Measurements from ENCODE around the gene REP15. TPM values are rescaled to one million over a fixed set of nuclear protein-coding genes. Genes with fewer than 3 reads are reported as not detected.
"Not testable (repeated sequence)": the region's sequence is repeated elsewhere in the genome, so short reads cannot be mapped to it uniquely, and the experiment has no call there.

REP15 gene
- total RNA-seq, 1 donor from 2014 or later, result 3.3 TPM

DNA sequence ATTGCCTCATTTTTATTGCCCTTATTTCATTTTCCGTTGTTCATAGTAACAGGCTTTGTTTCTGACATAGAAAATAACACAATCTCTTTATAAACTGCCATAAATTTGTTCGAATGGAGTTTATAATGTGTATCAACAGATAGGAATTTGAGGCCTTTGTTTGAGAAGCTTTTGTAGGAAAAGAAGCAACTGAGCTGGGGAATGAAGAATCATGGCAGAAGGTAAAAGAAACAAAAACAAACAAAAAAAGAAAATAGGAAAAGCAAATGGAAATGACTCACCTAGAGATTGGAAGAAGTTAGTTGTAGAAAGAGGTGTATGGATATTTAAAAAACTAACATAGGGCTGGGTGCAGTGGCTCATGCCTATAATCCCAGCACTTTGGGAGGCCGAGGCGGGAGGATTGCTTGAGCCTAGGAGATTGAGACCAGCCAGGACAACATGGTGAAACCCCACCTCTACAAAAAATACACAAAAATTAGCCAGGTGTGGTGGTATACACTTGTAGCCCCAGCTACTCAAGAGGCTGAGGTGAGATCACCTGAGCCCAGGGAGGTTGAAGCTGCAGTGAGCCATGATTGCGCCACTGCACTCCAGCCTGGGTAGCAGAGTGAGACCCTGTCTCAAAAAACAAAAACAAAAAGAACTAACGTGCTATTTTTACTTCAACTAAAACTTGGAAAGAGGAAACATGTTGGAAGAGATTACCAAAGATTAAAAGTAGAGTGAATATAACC, 523 bp upstream of the REP15 start:
- no peak for DNase-seq (ENCODE audit: extremely low read depth, low read depth, low spot score)

DNA sequence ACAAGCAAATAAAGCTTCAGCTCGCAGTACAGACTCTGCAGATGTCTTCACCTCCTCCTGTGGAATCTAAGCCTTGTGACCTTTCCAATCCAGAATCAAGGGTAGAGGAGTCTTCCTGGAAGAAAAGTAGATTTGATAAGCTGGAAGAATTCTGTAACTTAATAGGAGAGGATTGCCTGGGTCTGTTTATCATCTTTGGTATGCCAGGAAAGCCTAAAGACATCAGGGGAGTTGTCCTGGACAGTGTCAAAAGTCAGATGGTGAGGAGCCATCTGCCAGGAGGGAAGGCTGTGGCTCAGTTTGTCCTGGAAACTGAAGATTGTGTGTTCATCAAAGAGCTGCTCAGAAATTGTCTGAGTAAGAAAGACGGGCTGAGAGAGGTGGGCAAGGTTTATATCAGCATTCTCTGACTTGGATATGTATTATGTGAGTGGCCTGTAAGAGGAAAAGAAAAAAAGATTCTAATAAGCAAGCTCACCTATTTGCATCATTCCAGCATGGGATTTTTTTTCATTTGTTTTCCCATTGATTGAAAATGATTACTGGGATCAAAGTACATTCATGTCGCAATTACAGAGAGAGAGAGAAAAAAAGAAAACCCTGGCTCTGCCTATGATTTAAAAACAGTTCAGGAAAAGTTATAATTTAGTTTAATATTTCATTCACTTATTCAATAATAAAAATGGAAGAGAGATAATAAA, 767 bp downstream of the REP15 start:
- DNase-seq (ENCODE audit: extremely low read depth, low read depth, low spot score), result no peak

DNA sequence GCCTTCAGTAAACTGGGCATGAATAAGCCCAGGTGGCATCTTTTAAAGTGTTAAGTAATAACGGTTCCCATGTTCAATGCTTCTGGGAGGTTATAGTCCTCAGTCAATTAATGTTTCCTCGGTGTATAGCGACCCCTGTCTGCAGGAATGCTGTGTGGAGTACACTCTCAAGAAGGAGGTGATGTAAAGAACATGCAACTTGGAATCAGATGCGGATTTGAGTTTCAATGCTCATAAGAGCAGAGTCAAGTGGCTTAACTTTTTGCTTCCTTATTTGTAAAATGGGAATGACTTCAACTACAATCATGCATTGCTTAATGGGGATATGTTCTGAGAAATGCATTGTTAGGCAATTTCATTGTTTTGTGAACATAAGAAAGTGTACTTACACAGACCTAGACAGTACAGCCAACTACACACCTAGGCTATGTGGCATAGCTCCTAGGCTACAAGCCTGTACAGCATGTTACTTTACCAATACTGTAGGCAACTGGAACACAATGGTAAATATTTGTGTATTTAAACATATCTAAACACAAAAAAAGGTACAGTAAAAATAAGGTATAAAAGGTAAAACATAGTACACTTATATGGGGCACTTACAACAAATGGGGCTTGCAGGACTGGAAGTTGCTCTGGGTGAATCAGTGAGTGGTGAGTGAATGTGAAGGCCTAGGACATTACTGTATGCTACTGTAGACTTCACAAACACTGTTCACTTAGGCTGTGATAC, 7.6 kb downstream of the REP15 start:
- peak; percentile 80 for DNase-seq (ENCODE audit: extremely low read depth, low read depth, low spot score)

- DNase-seq (ENCODE audit: extremely low read depth, low read depth, low spot score), result no peak
Observed at GRCh38 chr12:27705263-27705662, 9.0 kb downstream of the REP15 start.

- no peak for DNase-seq (ENCODE audit: extremely low read depth, low read depth, low spot score)
Observed at GRCh38 chr12:27707216-27707615, 11.0 kb downstream of the REP15 start.

- no peak for DNase-seq (ENCODE audit: extremely low read depth, low read depth, low spot score)
Observed at GRCh38 chr12:27709212-27709931, 13.1 kb downstream of the REP15 start.

- peak; percentile 55 for DNase-seq (ENCODE audit: extremely low read depth, low read depth, low spot score)
Observed at GRCh38 chr12:27709932-27710591, 13.8 kb downstream of the REP15 start.

- peak; percentile 50 for DNase-seq (ENCODE audit: extremely low read depth, low read depth, low spot score)
Observed at GRCh38 chr12:27710592-27711316, 14.5 kb downstream of the REP15 start, which contains the start of gene MRPS35. TSS of gene MRPS35 (plus strand) at chr12:27710832. CDS start at chr12:27710844, 12 bp downstream.

GRCh38 chr12:27711317-27711682, 15.1 kb downstream of the REP15 start:
- DNase-seq (ENCODE audit: extremely low read depth, low read depth, low spot score), result no peak

- no peak for DNase-seq (ENCODE audit: extremely low read depth, low read depth, low spot score)
Observed at GRCh38 chr12:27711967-27712366, 15.7 kb downstream of the REP15 start.

DNA sequence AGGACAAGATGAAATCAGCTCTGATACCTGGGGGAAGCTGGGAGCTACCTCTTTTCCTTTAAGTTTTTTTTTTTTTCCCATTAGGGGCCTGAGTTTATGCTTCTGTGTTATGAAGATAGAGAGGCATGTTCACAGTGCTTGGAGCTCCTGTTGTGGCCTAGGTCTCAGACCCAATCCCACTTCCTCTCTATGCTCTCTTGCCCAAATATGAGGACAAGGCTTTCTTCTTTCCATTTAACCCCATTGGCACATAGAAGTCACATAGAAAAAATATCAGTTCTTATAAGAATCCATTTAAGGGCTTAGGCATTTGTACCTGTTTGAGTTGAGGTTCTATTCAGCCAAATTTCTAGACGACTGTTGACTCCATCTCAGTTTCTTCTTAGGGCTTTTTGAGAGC, 27.0 kb downstream of the REP15 start:
- DNase-seq (ENCODE audit: extremely low read depth, low read depth, low spot score), result no peak

GRCh38 chr12:27730097-27730588, 33.9 kb downstream of the REP15 start:
- DNase-seq (ENCODE audit: extremely low read depth, low read depth, low spot score), result no peak

DNA sequence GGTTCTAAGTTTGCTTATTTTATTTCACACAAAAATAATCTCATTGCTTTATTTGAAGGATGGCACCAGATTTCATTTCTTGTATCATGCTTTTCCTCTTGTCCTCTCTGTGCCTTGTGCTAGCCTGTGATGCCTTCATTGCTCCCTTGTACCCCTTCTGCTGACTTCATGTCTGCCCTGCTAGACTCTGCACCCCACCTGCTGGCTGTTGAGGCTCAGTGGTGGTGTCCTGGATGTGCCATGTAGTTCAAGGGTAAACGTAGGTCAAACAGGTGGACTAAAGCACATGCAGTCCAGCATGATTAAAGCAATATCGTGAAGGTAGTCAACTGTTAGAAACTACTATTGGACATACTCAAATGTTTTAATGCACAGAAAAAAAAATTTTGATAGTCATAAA, 36.0 kb downstream of the REP15 start:
- no peak for DNase-seq (ENCODE audit: extremely low read depth, low read depth, low spot score)

GRCh38 chr12:27733052-27733656, 36.9 kb downstream of the REP15 start:
- no peak for DNase-seq (ENCODE audit: extremely low read depth, low read depth, low spot score)

DNA sequence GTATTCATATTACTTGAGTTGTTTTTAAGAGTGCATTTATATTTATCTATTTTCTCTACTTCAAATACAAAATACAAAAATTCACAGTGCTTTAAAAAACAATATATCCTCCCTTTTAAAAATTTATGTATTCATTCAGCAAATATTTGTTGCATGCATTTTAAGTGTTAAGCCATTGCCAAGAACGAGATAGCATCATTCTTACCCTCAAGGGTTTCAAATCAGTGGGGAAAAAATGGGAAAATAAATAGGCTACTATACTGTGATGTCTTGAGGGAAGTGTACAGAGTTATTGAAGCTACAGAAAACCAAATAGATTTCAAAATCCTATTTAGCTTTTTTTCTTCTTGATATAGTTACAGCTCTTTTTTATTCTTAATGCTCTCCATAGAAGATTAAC, 37.5 kb downstream of the REP15 start:
- DNase-seq (ENCODE audit: extremely low read depth, low read depth, low spot score), result no peak

GRCh38 chr12:27734321-27734720, 38.1 kb downstream of the REP15 start:
- DNase-seq (ENCODE audit: extremely low read depth, low read depth, low spot score), result not testable (repeated sequence)

DNA sequence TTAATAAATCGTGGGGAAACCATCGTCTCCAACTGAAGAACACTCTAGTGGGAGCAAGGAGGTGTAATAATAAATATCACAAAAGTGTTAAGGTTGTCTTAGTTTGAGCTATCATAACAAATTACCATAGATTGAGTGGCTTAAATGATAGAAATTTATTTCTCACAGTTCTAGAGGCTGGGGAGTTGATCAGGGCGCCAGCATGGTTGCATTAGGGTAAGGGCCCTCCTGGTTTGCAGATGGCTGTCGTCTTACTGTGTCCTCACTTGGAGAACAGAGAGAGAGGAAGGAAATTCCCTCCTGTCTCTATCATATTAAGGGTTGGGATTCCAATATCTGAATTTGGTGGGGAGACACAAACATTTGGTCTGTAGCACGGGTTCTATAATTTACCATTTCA, 47.4 kb downstream of the REP15 start:
- DNase-seq (ENCODE audit: extremely low read depth, low read depth, low spot score), result no peak

DNA sequence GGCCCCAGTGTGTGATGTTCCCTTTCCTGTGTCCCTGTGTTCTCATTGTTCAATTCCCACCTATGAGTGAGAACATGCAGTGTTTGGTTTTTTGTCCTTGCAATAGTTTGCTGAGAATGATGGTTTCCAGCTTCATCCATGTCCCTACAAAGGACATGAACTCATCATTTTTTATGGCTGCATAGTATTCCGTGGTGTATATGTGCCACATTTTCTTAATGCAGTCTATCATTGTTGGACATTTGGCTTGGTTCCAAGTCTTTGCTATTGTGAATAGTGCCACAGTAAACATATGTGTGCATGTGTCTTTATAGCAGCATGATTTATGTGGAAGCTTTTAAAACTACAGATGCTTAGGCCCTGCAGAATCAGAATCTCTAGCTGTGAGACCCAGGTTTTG, 49.5 kb downstream of the REP15 start:
- DNase-seq (ENCODE audit: extremely low read depth, low read depth, low spot score), result not testable (repeated sequence)

All from glomerular endothelial cell (primary cell).